Measurements from ENCODE around the gene BUB3. TPM values are rescaled to one million over a fixed set of nuclear protein-coding genes. Genes with fewer than 3 reads are reported as not detected.

The BUB3 gene
- total and polyA plus RNA-seq, 8 donors, result 33.4 to 160 (median 62.4) TPM

DNA sequence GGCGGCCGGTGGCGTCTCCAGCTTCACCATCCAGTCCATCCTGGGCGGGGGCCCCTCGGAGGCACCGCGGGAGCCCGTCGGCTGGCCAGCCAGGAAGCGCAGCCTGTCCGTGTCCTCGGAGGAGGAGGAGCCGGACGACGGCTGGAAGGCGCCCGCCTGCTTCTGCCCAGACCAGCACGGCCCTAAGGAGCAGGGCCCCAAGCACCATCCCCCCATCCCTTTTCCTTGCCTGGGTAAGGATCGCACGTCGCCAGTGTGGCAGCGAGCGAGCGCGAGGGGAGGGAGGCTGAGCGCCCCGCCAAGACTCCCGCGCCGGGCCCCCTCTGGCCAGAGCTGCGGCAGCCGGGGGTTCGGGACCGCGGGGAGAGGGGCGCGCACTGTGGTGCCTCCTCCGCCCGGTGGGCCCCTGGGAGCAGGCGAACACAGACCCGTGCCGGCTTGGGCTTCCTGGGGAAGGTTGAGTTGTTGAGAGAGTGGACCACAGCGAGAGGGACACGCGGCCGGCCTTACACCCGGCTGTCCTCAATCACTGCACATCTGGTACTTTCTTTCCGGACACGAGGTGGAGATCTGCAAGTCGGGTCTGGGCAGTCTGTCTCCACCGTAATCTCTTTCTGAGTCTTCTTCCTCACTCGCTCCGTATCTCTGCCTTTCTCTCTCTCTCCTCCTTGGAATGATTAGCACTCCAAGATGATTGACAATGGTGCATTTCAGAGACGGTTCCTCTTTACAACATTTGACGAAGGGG lies 5.6 kb upstream of the BUB3 start:
- Histone ChIP-seq H3K4me1 (peaks cover 11 to 75% (median 50%) of the 10 kb centered on the region in 4 donors), H3K9me3 (no peaks in the 10 kb centered on the region), H3K27ac (no peak overlapping the region), H3K27me3 (peaks cover 77 to 100% (median 94%) of the 10 kb centered on the region in 3 donors), H3K36me3 (no peaks in the 10 kb centered on the region), H3K4me3 (peak overlapping the region; percentile 7 to 43 (median 10))
- WGBS, 5 donors, result 2 to 6% (median 4%) methylated on average over 28 to 55 of the region's 55 CpGs
- DNase-seq, result no peak
- TF ChIP-seq EP300 (IDR thresholded peaks at IDR 0.05) (no peak), POLR2A (IDR thresholded peaks at IDR 0.05) (no peak)
- intact Hi-C loops (cut with DNase I; ENCODE audit: low total_unique reads), result no loop called here

DNA sequence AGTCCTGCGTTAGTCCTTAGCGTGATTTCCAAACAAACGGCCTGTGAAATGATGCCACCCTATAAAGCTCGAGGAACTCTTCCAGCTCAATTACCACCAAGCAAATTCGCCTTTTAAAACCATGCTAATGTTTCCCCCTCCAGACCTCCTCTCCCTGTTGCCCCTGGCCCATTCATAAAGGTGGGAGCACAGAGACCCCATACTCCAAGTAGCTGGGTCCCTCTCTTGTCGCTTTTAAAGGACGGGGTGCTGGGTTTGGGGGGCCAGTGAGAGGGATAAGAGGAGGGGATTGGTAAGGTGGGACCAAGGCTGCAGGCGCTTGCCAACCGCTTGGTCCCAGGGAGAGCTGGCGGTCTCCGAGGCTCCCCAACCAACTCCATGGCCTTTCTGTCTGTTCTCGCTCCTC lies 5.0 kb upstream of the BUB3 start:
- 5 to 10% (median 7%) methylated on average over 12 of the region's 12 CpGs for WGBS, 5 donors
- H3K4me3 ChIP-seq, result peak overlapping the region in 3 of 4 donors; percentile 30 to 54 (median 49)
- peaks cover 11 to 76% (median 50%) of the 10 kb centered on the region in 4 donors for H3K4me1 ChIP-seq
- H3K27ac ChIP-seq, result no peak overlapping the region
- no peak for DNase-seq
- peaks cover 71 to 95% (median 89%) of the 10 kb centered on the region in 3 donors for H3K27me3 ChIP-seq
- H3K36me3 ChIP-seq, result no peaks in the 10 kb centered on the region
- H3K9me3 ChIP-seq, result no peaks in the 10 kb centered on the region
- intact Hi-C loops (cut with DNase I; ENCODE audit: low total_unique reads), result no loop called here
- TF ChIP-seq POLR2A (IDR thresholded peaks at IDR 0.05) (no peak), EP300 (IDR thresholded peaks at IDR 0.05) (no peak), POLR2AphosphoS5 (IDR thresholded peaks at IDR 0.05) (no peak)
- TF ChIP-seq, protein P1, sequence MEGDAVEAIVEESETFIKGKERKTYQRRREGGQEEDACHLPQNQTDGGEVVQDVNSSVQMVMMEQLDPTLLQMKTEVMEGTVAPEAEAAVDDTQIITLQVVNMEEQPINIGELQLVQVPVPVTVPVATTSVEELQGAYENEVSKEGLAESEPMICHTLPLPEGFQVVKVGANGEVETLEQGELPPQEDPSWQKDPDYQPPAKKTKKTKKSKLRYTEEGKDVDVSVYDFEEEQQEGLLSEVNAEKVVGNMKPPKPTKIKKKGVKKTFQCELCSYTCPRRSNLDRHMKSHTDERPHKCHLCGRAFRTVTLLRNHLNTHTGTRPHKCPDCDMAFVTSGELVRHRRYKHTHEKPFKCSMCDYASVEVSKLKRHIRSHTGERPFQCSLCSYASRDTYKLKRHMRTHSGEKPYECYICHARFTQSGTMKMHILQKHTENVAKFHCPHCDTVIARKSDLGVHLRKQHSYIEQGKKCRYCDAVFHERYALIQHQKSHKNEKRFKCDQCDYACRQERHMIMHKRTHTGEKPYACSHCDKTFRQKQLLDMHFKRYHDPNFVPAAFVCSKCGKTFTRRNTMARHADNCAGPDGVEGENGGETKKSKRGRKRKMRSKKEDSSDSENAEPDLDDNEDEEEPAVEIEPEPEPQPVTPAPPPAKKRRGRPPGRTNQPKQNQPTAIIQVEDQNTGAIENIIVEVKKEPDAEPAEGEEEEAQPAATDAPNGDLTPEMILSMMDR (IDR thresholded peaks at IDR 0.05), result no peak

DNA sequence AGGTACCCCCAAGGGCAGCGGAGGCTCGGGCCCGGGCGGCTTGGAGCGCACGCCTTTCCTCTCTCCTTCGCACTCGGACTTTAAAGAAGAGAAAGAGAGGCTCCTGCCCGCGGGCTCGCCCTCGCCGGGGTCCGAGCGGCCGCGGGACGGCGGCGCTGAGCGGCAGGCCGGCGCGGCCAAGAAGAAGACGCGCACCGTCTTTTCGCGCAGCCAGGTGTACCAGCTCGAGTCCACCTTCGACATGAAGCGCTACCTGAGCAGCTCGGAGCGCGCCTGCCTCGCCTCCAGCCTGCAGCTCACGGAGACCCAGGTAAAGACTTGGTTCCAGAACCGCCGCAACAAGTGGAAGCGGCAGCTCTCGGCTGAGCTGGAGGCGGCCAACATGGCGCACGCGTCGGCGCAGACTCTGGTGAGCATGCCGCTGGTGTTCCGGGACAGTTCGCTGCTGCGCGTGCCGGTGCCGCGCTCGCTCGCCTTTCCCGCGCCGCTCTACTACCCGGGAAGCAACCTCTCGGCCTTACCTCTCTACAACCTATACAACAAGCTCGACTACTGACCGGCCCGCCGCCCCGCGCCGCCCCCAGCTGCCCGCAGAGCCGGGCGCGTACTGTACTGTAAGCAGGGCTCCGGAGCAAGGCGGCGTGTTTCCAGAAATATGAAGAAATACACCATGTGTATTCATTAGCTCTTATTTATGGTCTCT lies 4.5 kb upstream of the BUB3 start:
- intact Hi-C loops (cut with DNase I; ENCODE audit: low total_unique reads), result no loop called here
- Histone ChIP-seq H3K4me3 (peak overlapping the region; percentile 23 to 54 (median 40)), H3K27ac (no peak overlapping the region), H3K4me1 (peaks cover 11 to 72% (median 51%) of the 10 kb centered on the region in 4 donors), H3K36me3 (no peaks in the 10 kb centered on the region), H3K9me3 (no peaks in the 10 kb centered on the region), H3K27me3 (peaks cover 65 to 90% (median 83%) of the 10 kb centered on the region in 3 donors)
- DNase-seq, result peak in 1 of 2 donors; percentile 71
- WGBS, 5 donors, result 1 to 4% (median 2%) methylated on average over 12 to 76 of the region's 76 CpGs
- no peak for TF ChIP-seq POLR2A (IDR thresholded peaks at IDR 0.05)
- no peak for TF ChIP-seq POLR2AphosphoS5 (IDR thresholded peaks at IDR 0.05)
- no peak for TF ChIP-seq EP300 (IDR thresholded peaks at IDR 0.05)
- TF ChIP-seq, protein P1 (IDR thresholded peaks at IDR 0.05), result no peak

DNA sequence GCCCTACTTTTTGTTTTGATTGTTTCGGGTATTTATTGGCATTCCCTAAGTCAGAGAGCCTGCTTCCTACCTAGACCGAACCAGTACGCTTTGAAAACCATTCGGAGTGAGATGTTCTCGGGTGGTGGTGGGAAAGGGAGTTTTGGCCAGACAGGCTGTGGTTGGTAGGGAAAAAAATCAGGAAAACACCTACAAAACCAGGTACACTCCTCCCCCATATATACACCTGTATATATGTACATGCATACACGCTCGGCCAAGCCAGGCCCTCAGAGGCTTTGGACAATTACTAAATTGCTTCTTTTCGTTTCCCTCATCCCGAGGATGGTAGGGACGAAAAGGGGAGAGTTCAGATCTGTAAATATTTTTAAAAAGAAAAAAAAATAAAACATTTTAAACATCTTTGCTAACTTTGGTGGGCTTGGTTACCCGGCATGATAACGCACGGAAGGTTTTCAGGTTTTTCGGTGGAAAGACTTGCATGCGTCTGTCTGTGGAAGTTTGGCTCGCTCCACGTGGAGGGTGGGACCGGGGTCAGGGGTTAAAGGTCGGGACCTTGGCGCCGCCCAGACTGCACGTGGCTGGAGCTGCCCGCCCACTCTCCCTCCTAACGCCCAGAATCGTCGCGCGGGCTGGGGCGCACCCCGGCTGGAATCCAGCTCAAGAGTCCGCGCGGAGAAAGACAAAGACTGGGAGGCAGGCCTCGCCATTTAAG lies 3.8 kb upstream of the BUB3 start:
- Histone ChIP-seq H3K27ac (no peak overlapping the region), H3K9me3 (no peaks in the 10 kb centered on the region), H3K4me3 (peak overlapping the region in 3 of 4 donors; percentile 23 to 54 (median 49)), H3K4me1 (peaks cover 17 to 75% (median 58%) of the 10 kb centered on the region in 4 donors), H3K27me3 (peaks cover 58 to 83% (median 76%) of the 10 kb centered on the region in 3 donors), H3K36me3 (no peaks in the 10 kb centered on the region)
- 6 to 10% (median 9%) methylated on average over 24 to 34 of the region's 34 CpGs for WGBS, 5 donors
- intact Hi-C loops (cut with DNase I; ENCODE audit: low total_unique reads), result no loop called here
- no peak for TF ChIP-seq EP300 (IDR thresholded peaks at IDR 0.05)
- TF ChIP-seq, protein P1 (IDR thresholded peaks at IDR 0.05), result no peak
- TF ChIP-seq POLR2AphosphoS5 (IDR thresholded peaks at IDR 0.05), result no peak
- no peak for TF ChIP-seq POLR2A (IDR thresholded peaks at IDR 0.05)
- DNase-seq, result no peak

All from stomach (tissue), 9 donors.